Kidney tubule cell (primary cell): ENCODE measurements around the gene TPK1.
A peak's percentile ranks its signal among the peaks of the same experiment; 100 is the strongest.

ENCODE experiments used
- DNase-seq: peaks from one replicate; pipeline ENCODE4 v3.0.0-alpha.2; 2018; ENCODE audit warnings: low spot score

TPK1 gene

GRCh38 chr7:144835652-144836544 lies at the start of gene TPK1:
TPK1 (minus strand) TSS chr7:144836053; CDS start chr7:144835602, 451 bp downstream.
- peak; percentile 96 for DNase-seq

DNA sequence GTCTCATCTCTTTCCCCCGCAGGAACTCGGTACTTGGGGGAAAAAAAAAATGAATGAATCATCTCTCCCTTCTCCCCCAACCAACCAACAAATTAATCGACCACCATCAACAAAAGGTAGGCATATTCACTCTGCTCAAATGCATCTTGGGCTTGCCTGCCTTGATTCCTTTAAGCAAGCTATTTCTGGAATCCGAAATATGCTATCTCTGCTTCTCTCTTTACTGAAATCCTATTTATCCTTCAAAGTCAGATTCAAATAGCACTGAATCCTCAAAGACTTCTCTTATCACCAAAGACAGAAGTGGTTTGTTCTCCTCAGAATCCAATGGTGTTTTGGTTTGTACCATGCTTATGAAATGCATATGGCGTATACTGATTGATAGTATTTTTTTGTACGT lies 49.6 kb upstream of the TPK1 start:
- DNase-seq = no peak

- no peak for DNase-seq
These were observed 49.0 kb upstream of the TPK1 start for GRCh38 chr7:144884896-144885295.

GRCh38 chr7:144873316-144873845 lies 37.5 kb upstream of the TPK1 start:
- DNase-seq = no peak

- DNase-seq = no peak
These were observed 33.2 kb upstream of the TPK1 start for GRCh38 chr7:144869082-144869481.

DNA sequence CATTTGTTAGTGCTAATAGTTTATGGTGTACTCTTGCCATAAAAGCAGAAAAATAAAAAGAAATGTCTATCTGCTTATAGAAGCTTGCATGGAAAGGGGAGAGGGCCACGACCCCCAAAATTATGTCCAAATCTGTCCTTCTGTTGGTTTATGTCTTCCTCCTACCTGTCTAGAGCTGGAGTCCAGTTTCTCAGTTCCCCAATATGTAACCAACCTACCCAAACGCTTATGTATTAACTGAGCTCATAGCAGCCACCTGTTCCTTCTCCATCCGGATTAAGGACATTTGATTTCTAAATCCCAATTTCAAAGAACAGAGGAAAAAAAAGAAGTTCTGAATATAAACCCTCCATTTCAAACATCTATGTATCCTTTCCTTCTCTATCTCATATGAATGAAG lies 30.3 kb upstream of the TPK1 start:
- no peak for DNase-seq

DNA sequence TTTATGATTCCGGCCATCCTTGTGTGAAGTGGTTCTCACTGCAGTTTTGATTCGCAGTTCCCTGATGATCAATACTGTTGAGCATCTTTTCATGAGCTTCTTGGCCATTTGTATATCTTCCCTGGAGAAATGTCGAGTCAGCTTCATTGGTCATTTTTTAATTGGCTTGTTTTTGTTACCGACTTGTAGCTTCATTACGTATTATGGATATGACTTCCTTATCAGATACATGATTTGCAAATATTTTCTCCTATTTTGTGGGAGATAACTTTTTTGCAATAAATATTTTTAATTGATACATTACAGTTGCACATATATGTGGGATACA lies 27.4 kb upstream of the TPK1 start:
- no peak for DNase-seq

DNA sequence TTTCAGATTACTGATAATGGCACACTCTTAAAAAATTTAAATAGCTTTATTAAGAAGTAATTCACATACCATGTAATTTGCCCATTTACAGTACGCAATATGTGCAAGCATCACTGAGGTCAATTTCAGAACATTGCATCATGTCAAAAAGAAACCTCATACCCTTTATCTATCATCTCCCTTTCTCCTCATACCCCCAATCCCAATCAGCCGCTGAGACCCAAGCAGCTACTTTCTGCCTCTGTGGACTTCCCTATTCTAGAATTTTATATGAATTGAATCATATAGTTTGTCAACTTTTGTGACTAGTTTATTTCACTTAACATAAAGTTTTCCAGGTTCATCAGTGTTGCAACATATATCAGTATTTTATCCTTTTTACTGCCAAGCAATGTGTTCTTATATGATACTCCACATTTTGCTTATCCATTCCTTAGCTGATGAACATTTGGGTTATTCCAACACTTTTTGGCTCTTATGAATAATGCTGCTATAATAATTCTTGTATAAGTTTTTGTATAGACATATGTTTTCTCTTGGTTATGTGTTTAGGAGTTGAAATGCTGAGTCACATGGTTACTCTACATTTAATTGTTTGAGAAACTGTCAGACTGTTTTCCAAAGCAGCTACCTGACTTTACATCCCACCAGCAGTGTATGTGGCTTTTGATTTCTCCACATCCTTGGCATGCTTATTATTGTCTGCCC lies 26.9 kb upstream of the TPK1 start:
- no peak for DNase-seq

GRCh38 chr7:144859739-144860138 lies 23.9 kb upstream of the TPK1 start:
- no peak for DNase-seq

DNA sequence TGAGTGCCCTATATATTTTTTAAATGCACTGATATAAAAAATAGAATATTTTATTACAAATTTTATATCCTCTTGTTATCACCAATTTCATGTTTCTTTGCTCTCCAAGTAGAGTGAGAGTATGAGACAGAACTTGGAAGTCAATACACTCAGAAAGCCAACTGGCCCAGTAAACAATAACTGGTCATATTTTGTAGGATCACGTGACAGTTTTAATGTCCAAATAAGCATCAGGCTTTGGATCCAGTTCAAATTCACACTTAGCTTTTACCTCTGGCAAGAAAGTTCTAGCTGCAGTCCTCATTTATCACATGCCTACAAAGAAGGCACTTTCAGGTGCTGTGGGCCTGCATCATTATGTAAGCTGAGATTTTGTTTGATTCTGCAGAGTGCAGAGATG lies 21.6 kb upstream of the TPK1 start:
- DNase-seq = no peak

DNA sequence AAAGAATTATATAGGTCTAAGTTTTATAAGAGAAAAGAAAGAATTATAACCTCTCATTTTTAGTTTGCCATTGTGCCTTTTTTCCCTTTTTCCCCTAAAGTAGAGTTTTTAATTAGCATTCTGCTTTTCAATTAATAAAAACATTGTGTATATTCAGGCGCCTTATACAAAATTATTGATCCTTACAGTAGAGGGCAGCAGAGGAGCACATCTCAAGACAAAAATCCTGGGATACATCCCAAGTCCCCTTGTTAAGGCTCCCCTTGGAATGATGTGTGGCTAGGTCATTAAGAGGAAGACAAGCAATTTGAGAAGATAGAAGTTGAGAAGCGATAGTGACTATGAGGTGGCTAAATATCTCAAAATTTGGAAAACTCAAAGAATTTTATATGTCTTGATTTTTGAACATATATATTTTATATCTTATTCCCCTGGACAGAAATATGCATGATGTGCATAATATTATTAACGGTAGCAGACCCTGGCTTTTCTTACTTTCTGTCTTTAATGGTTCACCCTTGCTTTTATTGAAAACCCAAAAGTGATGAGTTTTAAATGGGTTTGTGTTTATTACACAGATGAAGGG lies 19.1 kb upstream of the TPK1 start:
- DNase-seq = peak; percentile 50

- no peak for DNase-seq
These were observed 17.7 kb upstream of the TPK1 start for GRCh38 chr7:144853542-144853941.

DNA sequence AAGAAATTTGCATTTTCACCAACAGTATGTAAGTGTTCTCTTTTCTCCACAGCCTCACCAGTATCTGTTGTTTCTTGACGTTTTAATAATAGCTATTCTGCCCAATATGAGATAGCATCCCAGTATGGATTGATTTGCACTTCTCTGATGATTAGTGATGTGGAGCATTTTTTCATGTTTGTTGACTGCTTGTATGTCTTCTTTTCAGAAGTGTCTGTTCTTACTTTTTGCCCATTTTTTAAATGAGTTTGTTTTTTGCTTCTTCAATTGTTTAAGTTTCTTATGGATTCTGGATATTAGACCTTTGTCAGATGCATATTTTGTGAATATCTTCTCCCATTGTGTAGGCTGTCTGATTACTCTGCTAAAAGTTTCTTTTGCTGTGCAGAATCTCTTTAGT lies 12.2 kb upstream of the TPK1 start:
- DNase-seq = no peak

DNA sequence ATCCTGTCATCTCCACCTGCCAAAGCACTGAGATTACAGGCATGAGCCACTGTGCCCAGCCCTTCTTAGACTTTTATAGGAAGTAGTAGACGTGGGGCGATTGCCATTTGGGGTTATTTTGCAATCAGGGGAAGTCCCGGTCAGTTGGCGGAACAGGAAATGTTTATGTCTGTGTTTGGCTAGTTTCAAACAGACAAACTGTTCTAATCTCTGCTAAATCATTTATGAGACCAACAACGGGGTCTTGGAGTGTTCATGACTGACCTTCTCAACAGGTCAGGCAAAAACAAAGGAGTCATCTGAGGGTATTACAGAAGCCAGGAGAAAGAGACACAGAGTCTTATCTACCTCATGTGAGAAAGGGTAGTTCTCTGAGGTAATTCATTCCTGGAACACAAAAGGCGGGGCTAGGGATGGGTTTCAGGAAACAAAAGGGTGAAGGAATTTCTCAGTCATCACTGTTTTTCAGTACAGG lies 6.6 kb upstream of the TPK1 start:
- peak; percentile 87 for DNase-seq

DNA sequence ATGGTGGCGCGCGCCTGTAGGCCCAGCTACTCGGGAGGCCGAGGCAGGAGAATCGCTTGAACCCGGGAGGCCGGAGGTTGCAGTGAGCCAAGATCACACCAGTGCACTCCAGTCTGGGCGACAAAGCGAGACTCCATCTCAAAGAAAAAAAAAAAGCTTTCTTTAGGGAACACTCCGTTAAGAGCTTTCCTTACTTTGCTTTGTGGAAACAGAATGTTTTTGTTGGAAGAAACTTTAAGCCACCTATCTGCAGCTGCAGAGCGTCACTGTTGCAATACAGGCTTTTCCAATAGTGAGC lies 641 bp upstream of the TPK1 start:
- no peak for DNase-seq

DNA sequence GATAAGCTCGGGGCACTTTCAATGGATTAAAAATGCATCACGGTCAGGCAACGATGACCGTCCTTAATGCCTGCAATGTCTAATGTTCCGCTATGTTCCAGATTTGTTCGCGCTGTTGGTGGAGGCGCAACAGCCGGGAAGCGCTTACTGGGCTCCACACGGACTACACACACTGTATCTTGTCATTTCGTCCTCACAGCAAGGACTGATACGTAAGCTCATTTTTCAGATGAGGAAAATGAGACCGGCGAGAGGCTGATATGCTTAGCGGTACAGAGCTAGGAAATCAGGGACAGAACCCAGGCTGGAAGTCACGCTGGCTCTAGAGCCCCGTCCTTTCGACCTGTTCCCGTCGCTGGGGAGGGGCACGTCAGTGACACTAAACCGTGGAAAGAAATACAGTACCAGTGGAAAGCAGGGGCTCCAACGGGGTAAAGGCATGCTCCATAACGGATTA lies 670 bp downstream of the TPK1 start:
- peak; percentile 62 for DNase-seq

- DNase-seq = peak; percentile 61
These were observed 1.2 kb downstream of the TPK1 start for GRCh38 chr7:144834641-144835144.

DNA sequence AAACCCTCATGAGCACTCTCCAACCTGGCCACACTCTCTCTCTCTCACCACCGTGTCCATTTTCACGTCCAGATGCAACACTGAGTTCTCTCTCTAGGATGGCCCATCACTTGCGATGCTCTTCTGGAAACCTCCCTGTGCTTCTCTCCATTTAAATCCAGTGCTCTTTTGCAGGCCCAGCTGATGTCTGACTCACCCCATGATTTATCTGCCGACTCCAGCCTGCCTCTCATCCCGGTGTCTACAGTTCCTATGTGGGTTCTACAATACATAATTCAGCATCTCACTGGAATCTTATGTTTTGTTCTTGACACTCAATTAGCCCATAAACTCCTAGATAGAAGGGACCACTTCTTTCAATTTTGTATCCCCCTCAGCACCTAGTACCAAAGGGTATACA lies 5.0 kb downstream of the TPK1 start:
- DNase-seq = peak; percentile 39

- DNase-seq = peak; percentile 48
These were observed 5.6 kb downstream of the TPK1 start for GRCh38 chr7:144830024-144830785.

DNA sequence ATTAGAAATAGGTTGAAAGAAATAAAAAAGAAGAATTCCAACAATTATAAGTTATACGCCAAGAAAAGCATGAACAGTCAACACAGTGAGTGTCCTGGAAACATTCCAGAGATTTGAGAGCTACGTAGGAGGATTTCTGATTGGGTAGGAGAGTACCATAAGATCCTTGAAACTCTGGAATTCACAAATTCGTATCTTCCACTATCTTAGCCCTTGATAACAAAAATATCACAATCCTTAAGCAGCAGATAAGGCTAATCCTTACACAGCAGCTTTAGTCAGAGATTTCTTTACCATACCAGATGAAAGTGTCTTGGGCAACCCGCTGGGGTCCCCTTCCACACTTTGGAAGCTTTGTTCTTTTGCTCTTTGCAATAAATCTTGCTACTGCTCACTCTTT lies 8.2 kb downstream of the TPK1 start:
- DNase-seq = peak; percentile 67

DNA sequence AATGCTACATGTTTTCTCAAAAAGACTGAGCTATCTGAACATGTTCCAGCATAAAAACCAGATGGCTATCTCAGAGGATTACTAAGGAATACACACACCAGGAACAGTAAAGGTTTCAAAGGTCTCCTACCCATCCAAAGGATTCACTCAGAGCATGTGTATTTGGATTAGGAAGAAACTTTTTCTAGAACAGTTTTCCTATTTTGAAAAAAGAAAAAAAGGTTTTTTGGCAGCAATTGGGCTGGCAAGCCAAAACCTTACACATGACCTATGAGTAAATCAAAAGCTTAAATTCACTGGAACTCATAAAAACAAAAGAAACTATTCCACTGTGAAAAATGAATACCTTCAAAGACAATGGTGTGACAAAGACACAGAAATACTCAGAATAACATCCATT lies 9.6 kb downstream of the TPK1 start:
- DNase-seq = no peak

- peak; percentile 94 for DNase-seq
These were observed 11.5 kb downstream of the TPK1 start for GRCh38 chr7:144824360-144824759.
